HFFc6 (cell line): ENCODE results near the gene UGCG. TPM values are rescaled to one million over a fixed set of nuclear protein-coding genes. Genes with fewer than 3 reads are reported as not detected.

ENCODE experiments used
- DNase-seq: peaks from one replicate; pipeline ENCODE4 v3.0.0-alpha.2; 2018
- H3K27ac Mint-ChIP-seq: 2 replicates; pipeline ENCODE4 v1.8.0; 2020; ENCODE audit warnings: mild to moderate bottlenecking, mixed read lengths
- H3K27me3 Mint-ChIP-seq: 2 replicates; pipeline ENCODE4 v1.8.0; 2021; ENCODE audit warnings: mild to moderate bottlenecking, moderate library complexity, mixed read lengths; ENCODE audit not compliant: insufficient read depth
- H3K36me3 Mint-ChIP-seq: 2 replicates; pipeline ENCODE4 v1.8.0; 2021; ENCODE audit warnings: low read depth, mixed read lengths
- H3K4me1 Mint-ChIP-seq: 2 replicates; pipeline ENCODE4 v1.8.0; 2020; ENCODE audit warnings: low read depth, mixed read lengths
- H3K4me3 Mint-ChIP-seq: 2 replicates; pipeline ENCODE4 v1.8.0; 2020; ENCODE audit warnings: mild to moderate bottlenecking, moderate library complexity, mixed read lengths
- H3K9me3 Mint-ChIP-seq: 2 replicates; pipeline ENCODE4 v1.8.0; 2020; ENCODE audit warnings: mild to moderate bottlenecking, mixed read lengths
- total RNA-seq, 6 experiments: library from RNA; stranded (reverse); fragmentation: NEBNext Ultra II Directional; extraction: Animal tissue kit (Norgen Biotek cat#: 25700); gene quantifications; 2 replicates in 1 of 6; 3 replicates in 5 of 6; pipeline ENCODE4 v1.2.3, GENCODE V29; 2021
- TF ChIP-seq, protein P1 (sequence below): fragments of 200-600 bp; sonication (generic); IDR thresholded peaks from 2 replicates; pipeline ENCODE4 v1.5.0; 2021; ENCODE audit warnings: antibody characterized with exemption, mild to moderate bottlenecking

The UGCG gene
- total RNA-seq, 6 experiments from 2014 or later, result 45.5 to 82.3 (median 70.4) TPM

DNA sequence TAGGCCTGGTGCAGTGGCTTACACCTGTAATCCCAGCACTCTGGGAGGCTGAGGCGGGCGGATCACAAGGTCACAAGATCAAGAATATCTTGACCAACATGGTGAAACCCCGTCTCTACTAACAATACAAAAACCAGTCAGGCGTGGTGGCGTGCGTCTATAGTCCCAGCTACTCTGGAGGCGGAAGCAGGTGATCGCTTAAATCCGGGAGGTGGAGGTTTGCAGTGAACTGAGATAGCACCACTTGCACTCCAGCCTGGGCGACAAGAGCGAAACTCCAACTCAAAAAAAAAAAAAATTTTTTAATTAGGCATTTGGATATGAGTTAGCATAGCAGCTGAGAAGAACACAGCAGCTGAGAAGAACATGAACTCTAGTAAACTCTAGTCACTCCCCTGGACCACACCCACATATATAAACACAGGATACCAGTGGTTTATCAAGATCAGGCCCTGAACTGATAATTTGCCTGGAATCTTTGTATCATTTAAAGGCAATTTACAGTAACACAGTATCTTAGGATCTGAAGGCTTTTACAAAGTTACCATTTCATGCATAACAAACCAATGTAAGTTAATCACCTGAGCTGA, 4.6 kb upstream of the UGCG start:
- Mint-ChIP-seq H3K36me3 (no peaks in the 10 kb centered on the region), H3K4me3 (no peak overlapping the region), H3K27me3 (no peaks in the 10 kb centered on the region), H3K27ac (no peak overlapping the region), H3K9me3 (no peaks in the 10 kb centered on the region), H3K4me1 (peaks cover 21% of the 10 kb centered on the region)
- TF ChIP-seq, protein P1, sequence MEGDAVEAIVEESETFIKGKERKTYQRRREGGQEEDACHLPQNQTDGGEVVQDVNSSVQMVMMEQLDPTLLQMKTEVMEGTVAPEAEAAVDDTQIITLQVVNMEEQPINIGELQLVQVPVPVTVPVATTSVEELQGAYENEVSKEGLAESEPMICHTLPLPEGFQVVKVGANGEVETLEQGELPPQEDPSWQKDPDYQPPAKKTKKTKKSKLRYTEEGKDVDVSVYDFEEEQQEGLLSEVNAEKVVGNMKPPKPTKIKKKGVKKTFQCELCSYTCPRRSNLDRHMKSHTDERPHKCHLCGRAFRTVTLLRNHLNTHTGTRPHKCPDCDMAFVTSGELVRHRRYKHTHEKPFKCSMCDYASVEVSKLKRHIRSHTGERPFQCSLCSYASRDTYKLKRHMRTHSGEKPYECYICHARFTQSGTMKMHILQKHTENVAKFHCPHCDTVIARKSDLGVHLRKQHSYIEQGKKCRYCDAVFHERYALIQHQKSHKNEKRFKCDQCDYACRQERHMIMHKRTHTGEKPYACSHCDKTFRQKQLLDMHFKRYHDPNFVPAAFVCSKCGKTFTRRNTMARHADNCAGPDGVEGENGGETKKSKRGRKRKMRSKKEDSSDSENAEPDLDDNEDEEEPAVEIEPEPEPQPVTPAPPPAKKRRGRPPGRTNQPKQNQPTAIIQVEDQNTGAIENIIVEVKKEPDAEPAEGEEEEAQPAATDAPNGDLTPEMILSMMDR, result no peak
- no peak for DNase-seq

DNA sequence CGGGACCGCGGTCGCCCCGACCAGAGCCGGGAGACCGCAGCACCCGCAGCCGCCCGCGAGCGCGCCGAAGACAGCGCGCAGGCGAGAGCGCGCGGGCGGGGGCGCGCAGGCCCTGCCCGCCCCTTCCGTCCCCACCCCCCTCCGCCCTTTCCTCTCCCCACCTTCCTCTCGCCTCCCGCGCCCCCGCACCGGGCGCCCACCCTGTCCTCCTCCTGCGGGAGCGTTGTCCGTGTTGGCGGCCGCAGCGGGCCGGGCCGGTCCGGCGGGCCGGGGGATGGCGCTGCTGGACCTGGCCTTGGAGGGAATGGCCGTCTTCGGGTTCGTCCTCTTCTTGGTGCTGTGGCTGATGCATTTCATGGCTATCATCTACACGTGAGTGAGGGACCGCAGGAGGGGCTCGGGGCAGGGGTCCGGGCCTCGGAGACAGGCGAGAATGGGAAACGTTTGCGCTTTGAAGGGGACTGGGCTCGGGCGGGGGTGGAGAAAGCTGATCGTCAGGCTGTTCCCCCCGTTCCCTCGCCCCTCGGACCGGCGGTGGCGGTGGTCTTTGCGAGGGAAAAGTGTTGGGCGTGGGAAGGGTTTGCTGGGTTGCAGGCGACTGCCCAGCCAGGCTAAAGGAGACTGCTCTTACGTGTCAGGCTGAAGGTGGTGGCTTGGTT, 457 bp downstream of the UGCG start:
- Mint-ChIP-seq H3K4me3 (0 out of 2 replicates have a peak overlapping the region, but pooled peaks have one; percentile 89), H3K27me3 (no peaks in the 10 kb centered on the region), H3K27ac (no peak overlapping the region), H3K4me1 (peaks cover 17% of the 10 kb centered on the region), H3K9me3 (no peaks in the 10 kb centered on the region), H3K36me3 (0 out of 2 replicates have a peak, but pooled peaks cover 6% of the 10 kb centered on the region)
- TF ChIP-seq, protein P1, result peak; percentile 43; the same call in 1 of the 2 replicates
- no peak for DNase-seq

DNA sequence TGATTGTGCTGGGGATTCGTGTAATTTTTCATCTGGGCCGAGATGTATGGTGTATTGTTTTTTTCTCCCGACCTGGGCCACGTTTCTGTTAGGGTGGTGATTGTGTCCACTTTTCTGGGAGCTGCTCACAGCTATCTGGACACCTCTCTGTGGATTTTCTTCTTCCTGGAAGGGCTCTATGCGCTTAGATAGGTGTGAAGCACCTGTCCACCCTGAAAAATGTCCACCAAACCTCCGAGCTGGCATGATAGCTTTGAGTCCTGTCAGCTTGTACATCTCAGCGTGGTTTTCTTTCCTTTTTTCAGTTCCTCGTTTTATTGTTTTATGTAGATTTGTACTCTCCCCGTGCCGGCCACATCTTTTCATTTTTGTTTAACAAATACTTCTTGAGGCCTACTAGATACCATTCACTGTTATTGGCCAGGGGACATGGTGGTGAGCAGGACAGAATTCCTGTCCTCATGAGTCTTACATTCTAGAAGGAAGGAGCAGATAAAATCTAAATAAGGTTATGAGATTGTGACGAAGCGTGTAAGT, 1.1 kb downstream of the UGCG start:
- 0 out of 2 replicates have a peak, but pooled peaks cover 6% of the 10 kb centered on the region for H3K36me3 Mint-ChIP-seq
- TF ChIP-seq, protein P1, result no peak
- no peak overlapping the region for H3K27ac Mint-ChIP-seq
- DNase-seq, result peak; percentile 15
- H3K4me3 Mint-ChIP-seq, result no peak overlapping the region
- H3K27me3 Mint-ChIP-seq, result no peaks in the 10 kb centered on the region; the same call in 1 of the 2 replicates
- H3K4me1 Mint-ChIP-seq, result peaks cover 11% of the 10 kb centered on the region
- H3K9me3 Mint-ChIP-seq, result no peaks in the 10 kb centered on the region

DNA sequence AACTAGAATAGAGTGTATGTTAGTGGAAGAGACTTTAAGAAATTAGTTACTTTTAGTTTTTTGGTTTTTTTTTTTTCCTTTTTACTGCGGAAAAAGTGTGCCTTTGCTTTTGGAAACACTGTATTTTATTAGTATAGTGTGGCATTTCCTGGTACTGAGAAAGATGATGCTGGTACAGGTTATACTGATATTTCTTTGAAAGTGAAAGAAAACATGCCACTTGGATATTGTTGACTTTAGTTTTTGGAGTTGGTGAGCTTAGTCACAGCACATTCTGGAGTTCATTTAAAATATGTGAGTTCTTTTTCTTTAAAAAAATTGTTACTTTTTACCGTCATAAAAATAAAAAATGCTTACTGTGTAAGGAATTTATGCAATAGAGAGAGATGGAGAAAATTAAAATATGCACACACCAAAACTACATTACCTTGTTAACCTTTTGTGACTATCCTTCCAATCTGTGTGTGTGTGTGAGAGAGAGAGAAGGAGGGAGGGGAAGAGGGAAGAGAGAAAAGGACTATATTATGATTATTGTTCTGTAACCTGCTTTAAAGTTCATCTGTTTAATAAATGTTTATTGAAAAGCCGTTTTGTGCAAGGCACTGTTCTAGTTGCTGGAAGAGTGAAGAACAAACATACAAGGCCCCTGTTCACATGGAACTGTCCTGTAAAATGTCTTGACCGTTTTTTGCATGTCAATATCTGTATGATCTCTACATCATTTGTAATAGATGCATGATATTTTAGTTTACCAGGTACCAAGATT, 1.9 kb downstream of the UGCG start:
- Mint-ChIP-seq H3K4me3 (no peak overlapping the region), H3K27ac (no peak overlapping the region), H3K36me3 (0 out of 2 replicates have a peak, but pooled peaks cover 6% of the 10 kb centered on the region), H3K27me3 (no peaks in the 10 kb centered on the region; the same call in 1 of the 2 replicates), H3K9me3 (no peaks in the 10 kb centered on the region), H3K4me1 (peaks cover 9% of the 10 kb centered on the region)
- DNase-seq, result no peak
- TF ChIP-seq, protein P1, result no peak

DNA sequence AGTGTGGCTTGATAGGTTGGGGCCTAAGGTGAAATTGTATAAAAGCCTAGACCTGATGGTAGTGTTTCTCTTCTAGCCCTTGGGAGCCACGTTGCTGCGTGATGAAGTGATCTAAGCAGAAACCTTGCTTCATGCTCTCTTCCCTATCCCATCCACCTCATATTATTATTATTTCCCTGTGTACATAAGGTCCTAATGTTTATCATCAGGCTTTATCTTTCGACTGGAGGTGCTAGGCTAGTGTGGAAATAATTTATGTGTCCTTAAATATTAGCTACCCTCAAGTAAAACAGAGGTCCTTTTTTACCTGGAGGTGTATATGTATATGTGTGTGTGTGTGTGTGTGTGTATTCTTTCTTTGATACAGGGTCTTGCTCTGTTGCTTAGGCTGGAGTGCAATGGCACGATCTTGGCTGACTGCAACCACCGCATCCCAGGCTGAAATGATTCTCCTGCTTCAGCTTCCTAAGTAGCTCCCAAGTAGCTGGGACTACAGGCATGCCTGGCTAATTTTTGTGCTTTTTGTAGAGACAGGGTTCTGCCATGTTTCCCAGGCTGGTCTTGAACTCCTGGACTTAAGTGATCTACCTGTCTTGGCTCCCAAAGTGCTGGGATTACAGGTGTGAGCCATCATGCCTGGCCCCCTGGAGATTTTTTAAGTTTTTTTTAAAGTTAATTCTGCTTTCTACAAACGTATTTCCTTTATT, 3.7 kb downstream of the UGCG start:
- DNase-seq, result no peak
- H3K4me1 Mint-ChIP-seq, result peaks cover 26% of the 10 kb centered on the region
- H3K27ac Mint-ChIP-seq, result no peak overlapping the region
- no peaks in the 10 kb centered on the region for H3K9me3 Mint-ChIP-seq
- TF ChIP-seq, protein P1, result no peak
- H3K4me3 Mint-ChIP-seq, result no peak overlapping the region
- 0 out of 2 replicates have a peak, but pooled peaks cover 6% of the 10 kb centered on the region for H3K36me3 Mint-ChIP-seq
- H3K27me3 Mint-ChIP-seq, result peaks cover under 1% of the 10 kb centered on the region
